Kidney epithelial cell (primary cell): Measurements from ENCODE around the gene SNRNP48. TPM values are rescaled to one million over a fixed set of nuclear protein-coding genes. Genes with fewer than 3 reads are reported as not detected.

Source experiments
- DNase-seq: peaks from one replicate; pipeline ENCODE4 v3.0.0-alpha.2; 2010; ENCODE audit warnings: low read depth
- H3K27me3 ChIP-seq: 2 replicates; pipeline ENCODE4 v1.6.0; 2011; ENCODE audit warnings: low read length; ENCODE audit not compliant: control insufficient read depth, insufficient read depth
- H3K36me3 ChIP-seq: 2 replicates; pipeline ENCODE4 v1.5.1; 2011; ENCODE audit warnings: low read length; ENCODE audit not compliant: control insufficient read depth, insufficient read depth
- H3K4me3 ChIP-seq: 2 replicates; pipeline ENCODE4 v1.5.1; 2011; ENCODE audit warnings: low read depth, mild to moderate bottlenecking, control low read depth, low read length
- CTCF ChIP-seq: IDR thresholded peaks from 2 replicates; pipeline ENCODE4 v1.5.1; 2011; ENCODE audit warnings: mild to moderate bottlenecking, moderate library complexity, low read length, control low read depth, inconsistent platforms; ENCODE audit not compliant: insufficient read depth, poor library complexity, severe bottlenecking
- total RNA-seq: library from RNA; depleted of rRNA; stranded (reverse); fragments of >200 nt; gene quantifications from 2 replicates; pipeline ENCODE4 v1.2.3, GENCODE V29; 2015

The SNRNP48 gene
- total RNA-seq: 6.4 and 8.9 TPM in 2 replicates

- H3K4me3 ChIP-seq: peak within 1 kb of the TSS; percentile 97
- H3K36me3 ChIP-seq: no peaks in the 10 kb centered on the region
- DNase-seq: peak; percentile 67
- H3K27me3 ChIP-seq: no peaks in the 10 kb centered on the region
- TF ChIP-seq CTCF: no peak
Observed at GRCh38 chr6:7589949-7590917, at the start of gene SNRNP48. Gene SNRNP48 (plus strand): TSS chr6:7590198. CDS start chr6:7590258, 60 bp downstream.

- H3K4me3 ChIP-seq: peak overlapping the region; percentile 69
- H3K27me3 ChIP-seq: no peaks in the 10 kb centered on the region
- no peak for TF ChIP-seq CTCF
- peak; percentile 61 for DNase-seq
- H3K36me3 ChIP-seq: no peaks in the 10 kb centered on the region
Observed at GRCh38 chr6:7540595-7540994, 49.4 kb upstream of the SNRNP48 start.

- no peak for DNase-seq
- H3K4me3 ChIP-seq: peak within 1 kb of the TSS; percentile 69
- TF ChIP-seq CTCF: no peak
- H3K36me3 ChIP-seq: no peaks in the 10 kb centered on the region
- H3K27me3 ChIP-seq: no peaks in the 10 kb centered on the region
Observed at GRCh38 chr6:7541175-7542064, 48.6 kb upstream of the SNRNP48 start, which contains the start of gene DSP. Gene DSP (plus strand): TSS chr6:7541671. CDS start chr6:7541916, 245 bp downstream.

GRCh38 chr6:7542065-7542873, 47.7 kb upstream of the SNRNP48 start:
- DNase-seq: no peak
- Histone ChIP-seq H3K36me3 (no peaks in the 10 kb centered on the region), H3K27me3 (no peaks in the 10 kb centered on the region), H3K4me3 (peak overlapping the region; percentile 69)
- no peak for TF ChIP-seq CTCF

GRCh38 chr6:7542874-7543624, 46.9 kb upstream of the SNRNP48 start:
- Histone ChIP-seq H3K27me3 (no peaks in the 10 kb centered on the region), H3K4me3 (peak overlapping the region; percentile 69), H3K36me3 (no peaks in the 10 kb centered on the region)
- no peak for TF ChIP-seq CTCF
- no peak for DNase-seq
